ENCODE measurements around the gene PIGL. TPM values are rescaled to one million over a fixed set of nuclear protein-coding genes. Genes with fewer than 3 reads are reported as not detected.

Gene PIGL
- total and polyA plus RNA-seq, 2 experiments from 2014 or later, result 32.9 to 47.3 TPM

GRCh38 chr17:16282522-16282921 is 65.5 kb downstream of the PIGL start (continued):
- no peak for TF ChIP-seq ZNF462 (CRISPR knock-in tag; IDR thresholded peaks at IDR 0.05)
- no peak for TF ChIP-seq REST (IDR thresholded peaks at IDR 0.05; ENCODE audit: unreplicated experiment)
- no peak for TF ChIP-seq JUNB (IDR thresholded peaks at IDR 0.05; ENCODE audit: unreplicated experiment)
- TF ChIP-seq, protein P1, sequence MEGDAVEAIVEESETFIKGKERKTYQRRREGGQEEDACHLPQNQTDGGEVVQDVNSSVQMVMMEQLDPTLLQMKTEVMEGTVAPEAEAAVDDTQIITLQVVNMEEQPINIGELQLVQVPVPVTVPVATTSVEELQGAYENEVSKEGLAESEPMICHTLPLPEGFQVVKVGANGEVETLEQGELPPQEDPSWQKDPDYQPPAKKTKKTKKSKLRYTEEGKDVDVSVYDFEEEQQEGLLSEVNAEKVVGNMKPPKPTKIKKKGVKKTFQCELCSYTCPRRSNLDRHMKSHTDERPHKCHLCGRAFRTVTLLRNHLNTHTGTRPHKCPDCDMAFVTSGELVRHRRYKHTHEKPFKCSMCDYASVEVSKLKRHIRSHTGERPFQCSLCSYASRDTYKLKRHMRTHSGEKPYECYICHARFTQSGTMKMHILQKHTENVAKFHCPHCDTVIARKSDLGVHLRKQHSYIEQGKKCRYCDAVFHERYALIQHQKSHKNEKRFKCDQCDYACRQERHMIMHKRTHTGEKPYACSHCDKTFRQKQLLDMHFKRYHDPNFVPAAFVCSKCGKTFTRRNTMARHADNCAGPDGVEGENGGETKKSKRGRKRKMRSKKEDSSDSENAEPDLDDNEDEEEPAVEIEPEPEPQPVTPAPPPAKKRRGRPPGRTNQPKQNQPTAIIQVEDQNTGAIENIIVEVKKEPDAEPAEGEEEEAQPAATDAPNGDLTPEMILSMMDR (conservative IDR thresholded peaks at IDR 0.05; ENCODE audit: low read depth in 2 of 2), result no peak
- no peak for TF ChIP-seq ZNF114 (CRISPR knock-in tag; IDR thresholded peaks at IDR 0.05)
- TF ChIP-seq CREB1 (CRISPR knock-in tag; IDR thresholded peaks at IDR 0.05; ENCODE audit: low read depth), result no peak
- TF ChIP-seq ETS1 (IDR thresholded peaks at IDR 0.05), result no peak
